DOHH2 (cell line): ENCODE data around the gene KLHDC8A.

Source experiments
- CTCF ChIP-seq: fragments of 200-600 bp; sonication (generic); IDR thresholded peaks from one replicate; pipeline ENCODE4 v1.5.1; 2014; ENCODE audit warnings: antibody characterized with exemption, mild to moderate bottlenecking, low read depth, low read length; ENCODE audit not compliant: poor library complexity, severe bottlenecking
- EZH2phosphoT487 ChIP-seq: fragments of 200-600 bp; sonication (generic); IDR thresholded peaks from 2 replicates; pipeline ENCODE4 v1.6.1; 2017; ENCODE audit warnings: borderline replicate concordance, mild to moderate bottlenecking, antibody characterized with exemption, low read length, moderate library complexity, mixed read lengths

GRCh38 chr1:205370780-205371179 lies 14.1 kb upstream of the KLHDC8A start:
- TF ChIP-seq CTCF (no peak), EZH2phosphoT487 (no peak)
